GM10248 (cell line): ENCODE results near the gene CTNNBL1.

Experiments used
- CTCF ChIA-PET: fragments of 300-600 bp; sonication (Branson Sonifier 250); formaldehyde crosslinking; extraction: SDS; loops from one replicate; lab custom pipeline; 2021; ENCODE audit warnings: antibody characterized with exemption; lab: Yijun Ruan, JAX
- POLR2A ChIA-PET: fragments of 350-650 bp; sonication (Branson Sonifier 250); formaldehyde crosslinking; extraction: SDS; loops from one replicate; lab custom pipeline; 2020; ENCODE audit warnings: antibody characterized with exemption; lab: Yijun Ruan, JAX
- DNase-seq: peaks from one replicate; pipeline ENCODE4 v3.0.0; 2012; ENCODE audit errors: extremely low spot score
- CTCF ChIP-seq: IDR thresholded peaks from 2 replicates; pipeline ENCODE4 v1.5.1; 2012; ENCODE audit warnings: mild to moderate bottlenecking, low read depth; ENCODE audit errors: extremely low read depth, missing control alignments, control extremely low read depth

CTNNBL1 gene

GRCh38 chr20:37880726-37881591 is 187.1 kb downstream of the CTNNBL1 start:
- no peak for TF ChIP-seq CTCF
- CTCF ChIA-PET: interaction anchor here (0.8 kb wide), 1 partner anchor 21 kb away, joined by 4 read pairs; no protein-coding TSS in a partner anchor
- POLR2A ChIA-PET: interaction anchor here (0.6 kb wide), 1 partner anchor 421 kb away, joined by 5 read pairs; no protein-coding TSS in a partner anchor

GRCh38 chr20:37881601-37882343 is 187.9 kb downstream of the CTNNBL1 start:
- no peak for DNase-seq
- ChIA-PET POLR2A (no interaction called here), CTCF (no interaction called here)
- no peak for TF ChIP-seq CTCF

More at GRCh38 chr20:37880726-37881591, 187.1 kb downstream of the CTNNBL1 start:
- no peak for DNase-seq

DNA sequence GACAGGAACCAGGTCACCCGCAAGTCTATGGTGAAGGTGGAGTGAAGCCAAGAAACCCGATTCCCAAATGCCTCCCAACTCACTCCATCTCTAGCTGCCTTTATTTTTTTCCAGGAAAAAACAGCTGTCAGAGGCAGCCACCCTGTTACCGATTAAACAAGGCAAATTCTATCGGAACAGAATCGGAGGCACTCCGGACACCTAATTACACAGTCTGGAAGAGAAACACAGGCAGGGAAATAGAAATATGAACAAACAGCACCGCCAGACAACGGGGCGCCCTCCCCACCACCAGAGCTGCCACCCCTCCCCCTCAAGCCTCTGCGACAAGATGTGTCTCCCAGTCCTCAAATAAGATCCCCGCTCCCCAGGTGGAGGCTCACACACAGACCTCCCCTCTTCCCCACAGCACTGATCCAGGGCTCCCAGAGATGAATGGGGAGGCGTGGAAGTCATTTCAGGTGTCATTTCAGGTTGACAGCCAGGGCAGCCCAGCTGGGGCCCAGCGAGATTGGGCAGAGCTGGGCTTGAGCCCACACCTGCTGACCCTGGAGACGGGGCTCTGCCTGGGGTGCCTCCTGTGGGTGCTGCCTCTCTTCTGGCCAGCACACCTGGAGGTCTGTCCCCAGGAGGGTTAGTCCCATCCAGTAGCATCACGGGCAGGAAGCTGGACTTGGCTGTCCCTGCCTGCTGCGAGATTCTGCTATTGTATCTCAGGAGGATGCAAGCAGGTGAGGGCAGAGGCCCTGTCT is 189.3 kb downstream of the CTNNBL1 start:
- CTCF ChIA-PET: interaction anchor here (1.0 to 1.5 kb wide), 3 partner anchors 11 to 28 kb away, joined by 3 to 4 read pairs (median 3); partner anchors contain the start of gene VSTM2L
- TF ChIP-seq CTCF: no peak
- DNase-seq: no peak
- POLR2A ChIA-PET: no interaction called here

- no peak for DNase-seq
- no peak for TF ChIP-seq CTCF
- ChIA-PET POLR2A (no interaction called here), CTCF (no interaction called here)
Observed at GRCh38 chr20:37885042-37885441, 191.2 kb downstream of the CTNNBL1 start.

- TF ChIP-seq CTCF: no peak
- POLR2A ChIA-PET: no interaction called here
- no peak for DNase-seq
- CTCF ChIA-PET: no interaction called here
Observed at GRCh38 chr20:37885593-37886503, 192.0 kb downstream of the CTNNBL1 start.
